CD4-positive, alpha-beta T cell treated with Interleukin-10 for 1 hour (primary cell): Measurements from ENCODE around the gene OCA2.

Source experiments
- DNase-seq: peaks from one replicate; pipeline ENCODE4 v3.0.0-alpha.2; 2020

Gene OCA2

GRCh38 chr15:28068930-28069329 lies 30.2 kb downstream of the OCA2 start:
- DNase-seq, result no peak

GRCh38 chr15:28066231-28066630 lies 32.9 kb downstream of the OCA2 start:
- no peak for DNase-seq

- no peak for DNase-seq
Measured at GRCh38 chr15:28060005-28060404, 39.1 kb downstream of the OCA2 start.

GRCh38 chr15:28058082-28058481 lies 41.0 kb downstream of the OCA2 start:
- DNase-seq, result no peak

GRCh38 chr15:28051955-28052633 lies 47.0 kb downstream of the OCA2 start:
- DNase-seq, result no peak

- DNase-seq, result no peak
Measured at GRCh38 chr15:28049581-28049980, 49.5 kb downstream of the OCA2 start.

GRCh38 chr15:28047277-28047676 lies 51.8 kb downstream of the OCA2 start:
- no peak for DNase-seq

- DNase-seq, result no peak
Measured at GRCh38 chr15:28044121-28044672, 54.9 kb downstream of the OCA2 start.

GRCh38 chr15:28043691-28044091 lies 55.4 kb downstream of the OCA2 start:
- DNase-seq, result no peak

- no peak for DNase-seq
Measured at GRCh38 chr15:28037969-28038590, 61.0 kb downstream of the OCA2 start.

- no peak for DNase-seq
Measured at GRCh38 chr15:28033443-28033842, 65.7 kb downstream of the OCA2 start.

- no peak for DNase-seq
Measured at GRCh38 chr15:28030801-28031200, 68.3 kb downstream of the OCA2 start.

- no peak for DNase-seq
Measured at GRCh38 chr15:28027714-28028076, 71.4 kb downstream of the OCA2 start.

- no peak for DNase-seq
Measured at GRCh38 chr15:28026764-28027713, 72.1 kb downstream of the OCA2 start.

GRCh38 chr15:28026221-28026620 lies 72.9 kb downstream of the OCA2 start:
- DNase-seq, result no peak

- DNase-seq, result no peak
Measured at GRCh38 chr15:28025413-28025812, 73.7 kb downstream of the OCA2 start.

- DNase-seq, result no peak
Measured at GRCh38 chr15:28024889-28025250, 74.2 kb downstream of the OCA2 start.

GRCh38 chr15:28023933-28024888 lies 74.9 kb downstream of the OCA2 start:
- no peak for DNase-seq

- no peak for DNase-seq
Measured at GRCh38 chr15:28023422-28023821, 75.7 kb downstream of the OCA2 start.

- DNase-seq, result no peak
Measured at GRCh38 chr15:28022961-28023360, 76.2 kb downstream of the OCA2 start.

GRCh38 chr15:28022181-28022580 lies 76.9 kb downstream of the OCA2 start:
- no peak for DNase-seq

- no peak for DNase-seq
Measured at GRCh38 chr15:28021281-28022039, 77.7 kb downstream of the OCA2 start.
